ENCODE measurements around the gene GRIP2.

- no peak for TF ChIP-seq GATA3 (IDR thresholded peaks at IDR 0.05; ENCODE audit: low read depth, low read length)
- no peak for TF ChIP-seq GATA2 (IDR thresholded peaks at IDR 0.05; ENCODE audit: low read depth, low read length)
Observed at GRCh38 chr3:14547693-14548092, 7.6 kb upstream of the GRIP2 start.
